ENCODE measurements around the gene CFAP61.
"Not testable (repeated sequence)": the region's sequence is repeated elsewhere in the genome, so short reads cannot be mapped to it uniquely, and the experiment has no call there.

Gene CFAP61

DNA sequence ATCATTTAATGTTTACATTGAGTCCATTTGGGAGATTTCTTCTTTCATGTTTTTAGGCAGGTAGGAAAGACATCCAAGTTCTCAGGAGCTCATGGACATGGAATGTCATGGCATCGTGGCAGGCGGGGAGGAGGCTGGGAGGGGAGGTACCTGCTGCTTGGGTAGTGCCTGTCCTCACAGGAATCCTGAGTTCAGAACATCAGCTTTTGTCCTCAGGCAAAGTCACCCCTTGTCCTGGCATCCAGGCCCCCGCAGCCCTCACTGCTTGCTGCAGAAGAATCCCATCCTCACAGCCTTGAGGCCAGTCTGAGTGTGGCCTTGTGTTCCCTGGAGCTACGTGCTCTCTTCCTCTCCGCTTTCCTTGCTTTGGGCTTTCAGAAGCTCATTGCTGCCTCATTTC is 157.4 kb downstream of the CFAP61 start:
- no peaks in the 10 kb centered on the region for H3K4me1 Mint-ChIP-seq
- no peak overlapping the region for H3K27ac Mint-ChIP-seq
- no peaks in the 10 kb centered on the region for H3K9me3 Mint-ChIP-seq
- H3K36me3 Mint-ChIP-seq: no peaks in the 10 kb centered on the region
- no peak for DNase-seq
- peaks cover 10% of the 10 kb centered on the region for H3K27me3 Mint-ChIP-seq
- H3K4me3 Mint-ChIP-seq: no peak overlapping the region
- CTCF ChIA-PET: no interaction called here

DNA sequence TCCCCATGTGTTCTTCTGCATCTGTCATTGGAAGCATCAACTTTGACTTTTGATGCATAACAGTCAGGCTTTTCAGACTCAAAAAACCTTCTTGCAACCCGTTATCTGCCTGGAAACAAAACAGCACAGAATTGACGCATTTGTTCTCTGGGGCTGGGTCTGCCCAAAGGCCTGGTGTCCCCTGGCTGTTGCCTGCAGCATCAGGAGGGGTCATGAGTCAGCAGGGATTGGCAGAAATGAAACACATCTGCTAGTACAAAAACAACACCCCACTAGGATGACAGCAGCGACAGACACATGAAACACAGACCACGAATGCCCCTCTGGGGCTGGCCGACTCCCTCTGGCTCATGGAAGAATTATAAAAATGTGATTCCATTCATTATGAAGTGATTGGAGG is 158.0 kb downstream of the CFAP61 start:
- CTCF ChIA-PET: no interaction called here
- Mint-ChIP-seq H3K4me1 (no peaks in the 10 kb centered on the region), H3K9me3 (no peaks in the 10 kb centered on the region), H3K27me3 (peaks cover 14% of the 10 kb centered on the region), H3K4me3 (no peak overlapping the region), H3K36me3 (no peaks in the 10 kb centered on the region), H3K27ac (no peak overlapping the region)
- DNase-seq: no peak

DNA sequence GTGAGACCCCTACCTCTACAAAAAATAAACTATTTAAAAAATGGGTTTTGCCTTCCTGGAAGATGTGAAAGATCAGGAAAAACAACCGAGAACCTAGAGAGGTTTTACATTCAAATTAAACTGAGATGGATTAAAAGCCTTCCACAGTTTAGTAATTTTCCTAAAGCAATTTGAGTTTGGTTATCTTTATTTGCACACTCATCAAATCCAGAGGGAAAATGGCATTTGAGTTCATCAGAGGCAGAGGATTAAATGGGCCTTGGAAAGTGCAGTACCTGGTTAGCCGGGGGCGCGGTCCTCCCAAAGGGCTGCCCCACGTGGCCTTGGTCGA is 158.6 kb downstream of the CFAP61 start:
- Mint-ChIP-seq H3K27ac (no peak overlapping the region), H3K36me3 (no peaks in the 10 kb centered on the region), H3K4me3 (no peak overlapping the region), H3K27me3 (peaks cover 14% of the 10 kb centered on the region), H3K9me3 (no peaks in the 10 kb centered on the region), H3K4me1 (no peaks in the 10 kb centered on the region)
- CTCF ChIA-PET: interaction anchor here (1.1 kb wide), 1 partner anchor 27 kb away, joined by 3 read pairs; no protein-coding TSS in a partner anchor
- DNase-seq: no peak

- Mint-ChIP-seq H3K27me3 (peaks cover 14% of the 10 kb centered on the region), H3K4me1 (no peaks in the 10 kb centered on the region), H3K4me3 (no peak overlapping the region), H3K27ac (no peak overlapping the region), H3K36me3 (no peaks in the 10 kb centered on the region), H3K9me3 (no peaks in the 10 kb centered on the region)
- no peak for DNase-seq
- CTCF ChIA-PET: interaction anchor here (1.1 kb wide), 1 partner anchor 26 kb away, joined by 3 read pairs; no protein-coding TSS in a partner anchor
Measured at GRCh38 chr20:20211274-20211987, 159.1 kb downstream of the CFAP61 start.

- no peak for DNase-seq
- CTCF ChIA-PET: interaction anchor here (1.1 kb wide), 1 partner anchor 26 kb away, joined by 3 read pairs; no protein-coding TSS in a partner anchor
- peaks cover 14% of the 10 kb centered on the region for H3K27me3 Mint-ChIP-seq
- no peaks in the 10 kb centered on the region for H3K4me1 Mint-ChIP-seq
- H3K36me3 Mint-ChIP-seq: no peaks in the 10 kb centered on the region
- H3K27ac Mint-ChIP-seq: no peak overlapping the region
- no peak overlapping the region for H3K4me3 Mint-ChIP-seq
- H3K9me3 Mint-ChIP-seq: no peaks in the 10 kb centered on the region
Measured at GRCh38 chr20:20211988-20212518, 159.7 kb downstream of the CFAP61 start.

DNA sequence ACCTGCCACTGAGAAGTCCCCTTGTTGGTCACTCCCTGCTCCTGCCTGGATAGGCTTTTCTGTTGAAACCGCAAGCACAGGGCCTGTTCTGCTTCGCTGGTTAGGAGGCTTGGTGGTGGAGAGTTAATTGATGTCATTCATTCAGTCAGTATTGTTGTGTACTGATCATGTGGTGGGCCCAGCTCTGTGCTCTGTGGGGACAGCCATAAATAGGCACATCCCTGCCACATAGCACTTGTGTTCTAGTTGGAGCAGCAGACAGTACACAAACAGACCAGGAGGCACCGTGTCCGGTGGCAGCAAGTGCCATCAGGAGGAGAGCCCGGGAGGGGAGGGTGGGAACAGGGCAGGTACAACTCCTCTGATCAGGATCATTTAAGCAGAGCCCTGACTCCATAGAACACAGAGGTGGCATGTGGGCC is 160.4 kb downstream of the CFAP61 start:
- DNase-seq: no peak
- Mint-ChIP-seq H3K4me3 (no peak overlapping the region), H3K4me1 (no peaks in the 10 kb centered on the region), H3K27ac (no peak overlapping the region), H3K36me3 (no peaks in the 10 kb centered on the region), H3K27me3 (peaks cover 14% of the 10 kb centered on the region), H3K9me3 (no peaks in the 10 kb centered on the region)
- CTCF ChIA-PET: interaction anchor here (0.6 kb wide), 1 partner anchor 713 kb away, joined by 3 read pairs; no protein-coding TSS in a partner anchor

DNA sequence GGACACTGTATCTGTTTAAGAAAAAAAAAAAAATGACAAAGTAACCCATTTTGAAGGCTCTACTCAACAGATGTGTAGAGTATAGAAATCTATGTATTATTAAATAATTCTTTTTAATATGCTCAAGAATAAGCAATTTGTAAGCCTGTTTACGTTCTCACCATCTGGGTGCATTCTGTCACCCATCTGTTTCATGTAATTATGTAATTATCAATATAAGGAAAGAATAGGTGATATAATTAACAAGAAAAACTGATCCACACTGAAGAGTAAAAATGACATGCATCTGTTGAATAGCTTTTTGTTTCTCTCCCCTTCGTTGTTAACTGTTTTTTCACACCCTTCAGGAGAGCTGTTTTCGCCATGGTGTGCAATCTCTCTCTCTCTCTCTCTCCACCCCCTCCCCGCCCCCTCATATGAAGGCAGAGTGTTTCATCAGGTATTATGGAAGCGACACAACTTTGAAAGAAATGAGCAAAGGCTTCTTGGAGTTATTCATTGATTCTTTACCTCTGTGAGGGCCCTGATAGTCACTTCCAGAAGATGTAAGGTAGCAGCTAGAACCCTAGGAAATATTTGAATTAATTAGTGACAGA is 161.3 kb downstream of the CFAP61 start:
- no peaks in the 10 kb centered on the region for H3K36me3 Mint-ChIP-seq
- H3K9me3 Mint-ChIP-seq: no peaks in the 10 kb centered on the region
- no peak overlapping the region for H3K4me3 Mint-ChIP-seq
- no peak for DNase-seq
- CTCF ChIA-PET: interaction anchor here (0.6 kb wide), 1 partner anchor 712 kb away, joined by 3 read pairs; no protein-coding TSS in a partner anchor
- H3K27me3 Mint-ChIP-seq: peaks cover 14% of the 10 kb centered on the region
- no peaks in the 10 kb centered on the region for H3K4me1 Mint-ChIP-seq
- no peak overlapping the region for H3K27ac Mint-ChIP-seq

DNA sequence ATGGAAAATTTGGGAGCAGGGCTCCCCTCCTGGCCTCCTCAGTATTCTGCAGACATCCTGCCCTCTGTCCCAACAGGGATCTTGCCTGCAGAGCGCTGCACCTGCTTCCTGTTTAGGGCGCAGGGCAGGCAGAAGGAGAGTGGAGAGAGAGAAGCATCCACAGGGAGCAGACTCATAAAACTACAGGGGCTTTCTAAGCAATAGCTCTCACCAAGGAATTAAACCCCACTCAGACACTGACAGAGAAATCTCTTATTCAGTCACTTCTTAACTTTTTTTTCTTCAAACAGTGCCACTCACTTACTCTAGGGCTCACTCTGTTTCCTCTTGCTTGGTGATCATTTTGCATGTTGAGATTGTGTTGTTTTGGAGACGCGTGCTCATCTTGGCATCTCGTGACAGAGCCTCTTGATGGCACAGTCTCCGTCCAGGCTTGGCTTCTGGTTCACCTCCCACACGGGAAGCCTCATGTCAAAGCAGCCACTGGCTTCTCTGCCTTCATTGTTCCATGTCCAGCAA is 162.5 kb downstream of the CFAP61 start:
- Mint-ChIP-seq H3K27me3 (peaks cover 14% of the 10 kb centered on the region), H3K27ac (no peak overlapping the region), H3K4me1 (no peaks in the 10 kb centered on the region)

DNA sequence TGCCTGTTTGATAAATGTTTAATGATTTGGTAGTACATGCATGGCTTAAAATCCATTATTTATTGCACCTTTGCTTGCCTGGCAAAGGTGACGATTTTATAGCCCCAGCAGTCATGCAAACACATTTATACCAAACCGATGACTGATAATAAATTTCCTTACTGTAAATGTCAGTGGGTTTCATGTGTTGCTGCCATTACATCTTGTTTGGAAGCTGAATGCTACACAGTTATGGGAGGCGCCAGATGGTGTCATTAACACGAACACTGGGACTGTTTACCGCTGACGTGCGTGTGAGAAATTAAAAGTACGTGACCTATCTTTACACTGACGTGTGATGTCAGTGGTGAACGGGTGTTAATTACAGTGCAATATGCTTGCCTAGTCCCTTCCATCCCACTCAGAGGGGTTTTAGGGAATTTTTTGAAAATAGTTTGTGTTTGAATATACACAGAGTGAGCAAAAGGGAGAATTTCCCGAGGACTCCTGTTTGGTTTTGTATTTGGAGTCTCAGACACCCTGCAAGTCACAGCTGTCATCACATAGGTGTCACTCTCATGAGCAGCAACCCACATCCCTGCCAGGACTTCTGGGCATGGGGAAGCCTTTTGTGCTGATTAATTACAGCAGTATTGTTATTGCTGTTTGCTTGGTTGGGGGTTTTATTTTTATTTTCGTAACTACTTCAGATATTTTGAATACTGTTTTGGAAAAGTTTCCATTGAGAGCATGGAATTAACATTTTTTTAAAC is 163.8 kb downstream of the CFAP61 start:
- Mint-ChIP-seq H3K4me3 (no peak overlapping the region), H3K9me3 (no peaks in the 10 kb centered on the region), H3K27ac (no peak overlapping the region), H3K27me3 (peaks cover 10% of the 10 kb centered on the region), H3K36me3 (no peaks in the 10 kb centered on the region), H3K4me1 (no peaks in the 10 kb centered on the region)
- no peak for DNase-seq
- CTCF ChIA-PET: no interaction called here

More for the DNA sequence above, 162.5 kb downstream of the CFAP61 start:
- no peaks in the 10 kb centered on the region for H3K36me3 Mint-ChIP-seq
- no peak for DNase-seq
- H3K4me3 Mint-ChIP-seq: no peak overlapping the region
- H3K9me3 Mint-ChIP-seq: no peaks in the 10 kb centered on the region
- CTCF ChIA-PET: no interaction called here

- CTCF ChIA-PET: no interaction called here
- Mint-ChIP-seq H3K9me3 (no peaks in the 10 kb centered on the region), H3K27ac (no peak overlapping the region), H3K4me3 (no peak overlapping the region), H3K27me3 (peaks cover 10% of the 10 kb centered on the region), H3K36me3 (no peaks in the 10 kb centered on the region), H3K4me1 (no peaks in the 10 kb centered on the region)
- DNase-seq: no peak
Measured at GRCh38 chr20:20216941-20217340, 164.6 kb downstream of the CFAP61 start.

DNA sequence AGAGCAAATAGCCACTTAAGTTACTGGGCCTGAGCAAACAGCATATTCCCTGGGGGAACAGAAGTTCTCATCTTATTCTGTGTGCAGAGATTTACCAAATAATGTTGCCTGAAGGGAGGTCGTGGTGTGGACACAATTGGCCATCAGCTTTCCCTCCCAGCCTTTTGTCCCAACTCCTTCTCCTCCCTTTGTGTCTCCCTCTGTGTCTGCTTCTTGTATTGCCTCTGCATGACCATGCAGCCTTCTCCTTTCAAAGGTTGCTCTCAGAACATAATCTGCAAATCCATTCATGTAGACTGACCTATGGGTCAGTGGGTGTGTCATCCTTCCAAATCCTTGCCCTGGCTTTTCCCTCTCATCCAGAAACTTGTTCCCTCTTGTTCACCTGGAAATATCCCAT is 165.3 kb downstream of the CFAP61 start:
- Mint-ChIP-seq H3K27ac (no peak overlapping the region), H3K36me3 (no peaks in the 10 kb centered on the region), H3K27me3 (peaks cover 10% of the 10 kb centered on the region), H3K4me3 (no peak overlapping the region), H3K4me1 (no peaks in the 10 kb centered on the region), H3K9me3 (no peaks in the 10 kb centered on the region)
- CTCF ChIA-PET: interaction anchor here (0.6 kb wide), 1 partner anchor 260 kb away, joined by 3 read pairs; no protein-coding TSS in a partner anchor
- DNase-seq: no peak

DNA sequence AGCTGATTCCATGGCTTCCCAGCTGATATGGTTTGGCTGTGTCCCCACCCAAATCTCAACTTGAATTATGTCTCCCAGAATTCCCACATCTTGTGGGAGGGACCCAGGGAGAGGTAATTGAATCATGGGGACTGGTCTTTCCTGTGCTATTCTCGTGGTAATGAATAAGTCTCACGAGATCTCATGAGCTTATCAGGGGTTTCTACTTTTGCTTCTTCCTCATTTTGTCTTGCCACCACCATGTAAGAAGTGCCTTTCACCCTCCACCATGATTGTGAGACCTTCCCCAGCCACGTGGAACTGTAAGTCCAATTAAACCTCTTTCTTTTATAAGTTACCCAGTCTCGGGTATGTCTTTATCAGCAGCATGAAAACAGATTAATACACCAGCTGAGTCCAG is 165.8 kb downstream of the CFAP61 start:
- not testable (repeated sequence) for H3K4me3 Mint-ChIP-seq, H3K4me1 Mint-ChIP-seq, H3K27ac Mint-ChIP-seq, H3K9me3 Mint-ChIP-seq, H3K36me3 Mint-ChIP-seq, H3K27me3 Mint-ChIP-seq, DNase-seq
- CTCF ChIA-PET: interaction anchor here (0.6 kb wide), 1 partner anchor 260 kb away, joined by 3 read pairs; no protein-coding TSS in a partner anchor

- no peak overlapping the region for H3K27ac Mint-ChIP-seq
- H3K27me3 Mint-ChIP-seq: peaks cover 10% of the 10 kb centered on the region
- no peaks in the 10 kb centered on the region for H3K4me1 Mint-ChIP-seq
- H3K36me3 Mint-ChIP-seq: no peaks in the 10 kb centered on the region
- no peak overlapping the region for H3K4me3 Mint-ChIP-seq
- CTCF ChIA-PET: no interaction called here
- DNase-seq: no peak
- no peaks in the 10 kb centered on the region for H3K9me3 Mint-ChIP-seq
Measured at GRCh38 chr20:20219016-20219415, 166.7 kb downstream of the CFAP61 start.

DNA sequence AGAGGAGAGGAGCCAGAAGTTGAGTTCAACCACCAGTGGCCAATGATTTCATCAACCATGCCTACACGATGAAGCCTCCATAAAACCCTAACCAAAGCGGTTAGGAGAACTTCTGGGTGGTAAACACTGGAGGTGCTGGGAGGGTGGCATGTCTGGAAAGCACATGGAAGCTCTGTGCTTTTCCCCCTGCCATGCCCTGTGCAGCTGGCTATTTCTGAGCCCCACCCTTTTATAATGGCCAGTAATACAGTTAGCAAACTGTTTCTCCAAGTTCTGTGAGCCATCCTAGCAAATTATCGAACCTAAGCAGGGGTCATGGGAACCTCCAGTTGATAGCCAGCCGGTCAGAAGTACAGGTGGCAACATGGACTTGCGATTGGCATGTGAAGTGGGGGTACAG is 167.8 kb downstream of the CFAP61 start:
- no peak overlapping the region for H3K4me3 Mint-ChIP-seq
- H3K9me3 Mint-ChIP-seq: no peaks in the 10 kb centered on the region
- peaks cover 4% of the 10 kb centered on the region for H3K27me3 Mint-ChIP-seq
- CTCF ChIA-PET: no interaction called here
- no peak for DNase-seq
- no peaks in the 10 kb centered on the region for H3K4me1 Mint-ChIP-seq
- no peak overlapping the region for H3K27ac Mint-ChIP-seq
- H3K36me3 Mint-ChIP-seq: no peaks in the 10 kb centered on the region

Measured in activated naive CD4-positive, alpha-beta T cell treated with anti-CD3 and anti-CD28 coated beads, Interleukin-2, amount 10 ng/mL, durations not matched to agents 7 days and 5 days (primary cell).